Measurements from ENCODE around the gene TMEM234. TPM values are rescaled to one million over a fixed set of nuclear protein-coding genes. Genes with fewer than 3 reads are reported as not detected.

Gene TMEM234
- total and polyA plus RNA-seq, 2 of the 13 experiments (the other 11 are each of a cell fraction or from before 2014, with no cell fraction given) = 6.1 to 9.0 TPM

DNA sequence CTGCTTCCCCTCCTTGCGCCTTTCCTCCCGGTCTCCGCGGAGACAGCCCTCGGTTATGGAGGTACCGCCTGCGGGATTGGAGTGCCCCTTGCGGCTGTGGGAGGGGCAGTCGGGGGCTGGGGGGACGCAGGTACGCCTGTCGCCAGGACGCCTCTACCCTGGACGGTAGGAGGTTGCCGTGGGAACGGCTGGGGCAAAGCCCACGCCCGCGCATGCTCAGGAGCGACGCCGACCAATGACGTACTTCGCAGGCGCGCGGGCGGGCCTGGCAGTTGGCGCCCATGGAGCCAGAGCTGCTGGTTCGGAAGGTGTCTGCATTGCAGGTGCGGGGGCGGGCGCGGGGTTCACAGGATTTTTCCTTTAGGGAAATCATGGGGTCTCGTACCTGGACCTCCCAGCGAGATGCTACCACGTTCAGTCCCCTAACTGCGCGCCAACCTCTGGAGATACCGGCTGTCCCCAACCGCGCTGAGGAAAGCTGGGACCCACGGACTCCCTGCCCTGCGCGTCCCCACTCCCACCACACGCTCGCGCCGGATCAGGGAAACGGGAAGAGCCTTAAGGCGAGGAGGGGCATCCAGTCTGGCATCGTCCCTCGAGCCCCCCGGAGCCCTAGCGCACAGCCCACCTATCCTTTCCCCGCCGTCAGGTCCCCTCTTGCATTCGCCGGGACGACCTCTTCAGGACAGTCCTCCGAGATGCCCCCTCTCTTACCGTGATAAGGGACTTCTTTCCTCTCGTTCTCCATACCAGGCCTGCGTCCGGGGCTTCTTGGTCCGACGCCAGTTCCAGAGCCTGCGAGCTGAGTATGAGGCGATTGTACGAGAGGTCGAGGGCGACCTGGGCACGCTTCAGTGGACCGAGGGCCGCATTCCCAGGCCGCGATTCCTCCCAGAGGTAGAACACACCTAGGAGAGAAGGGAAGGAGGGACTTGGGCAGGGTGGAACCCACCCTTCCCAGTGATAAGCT lies 16.5 kb downstream of the TMEM234 start, which contains the start of gene IQCC (continued):
- TF ChIP-seq, protein P1, sequence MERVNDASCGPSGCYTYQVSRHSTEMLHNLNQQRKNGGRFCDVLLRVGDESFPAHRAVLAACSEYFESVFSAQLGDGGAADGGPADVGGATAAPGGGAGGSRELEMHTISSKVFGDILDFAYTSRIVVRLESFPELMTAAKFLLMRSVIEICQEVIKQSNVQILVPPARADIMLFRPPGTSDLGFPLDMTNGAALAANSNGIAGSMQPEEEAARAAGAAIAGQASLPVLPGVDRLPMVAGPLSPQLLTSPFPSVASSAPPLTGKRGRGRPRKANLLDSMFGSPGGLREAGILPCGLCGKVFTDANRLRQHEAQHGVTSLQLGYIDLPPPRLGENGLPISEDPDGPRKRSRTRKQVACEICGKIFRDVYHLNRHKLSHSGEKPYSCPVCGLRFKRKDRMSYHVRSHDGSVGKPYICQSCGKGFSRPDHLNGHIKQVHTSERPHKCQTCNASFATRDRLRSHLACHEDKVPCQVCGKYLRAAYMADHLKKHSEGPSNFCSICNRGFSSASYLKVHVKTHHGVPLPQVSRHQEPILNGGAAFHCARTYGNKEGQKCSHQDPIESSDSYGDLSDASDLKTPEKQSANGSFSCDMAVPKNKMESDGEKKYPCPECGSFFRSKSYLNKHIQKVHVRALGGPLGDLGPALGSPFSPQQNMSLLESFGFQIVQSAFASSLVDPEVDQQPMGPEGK (CRISPR knock-in tag; IDR thresholded peaks at IDR 0.05) = peak; percentile 94
- TF ChIP-seq, protein P2, sequence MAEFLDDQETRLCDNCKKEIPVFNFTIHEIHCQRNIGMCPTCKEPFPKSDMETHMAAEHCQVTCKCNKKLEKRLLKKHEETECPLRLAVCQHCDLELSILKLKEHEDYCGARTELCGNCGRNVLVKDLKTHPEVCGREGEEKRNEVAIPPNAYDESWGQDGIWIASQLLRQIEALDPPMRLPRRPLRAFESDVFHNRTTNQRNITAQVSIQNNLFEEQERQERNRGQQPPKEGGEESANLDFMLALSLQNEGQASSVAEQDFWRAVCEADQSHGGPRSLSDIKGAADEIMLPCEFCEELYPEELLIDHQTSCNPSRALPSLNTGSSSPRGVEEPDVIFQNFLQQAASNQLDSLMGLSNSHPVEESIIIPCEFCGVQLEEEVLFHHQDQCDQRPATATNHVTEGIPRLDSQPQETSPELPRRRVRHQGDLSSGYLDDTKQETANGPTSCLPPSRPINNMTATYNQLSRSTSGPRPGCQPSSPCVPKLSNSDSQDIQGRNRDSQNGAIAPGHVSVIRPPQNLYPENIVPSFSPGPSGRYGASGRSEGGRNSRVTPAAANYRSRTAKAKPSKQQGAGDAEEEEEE (CRISPR knock-in tag; IDR thresholded peaks at IDR 0.05; ENCODE audit: borderline replicate concordance) = no peak
- TF ChIP-seq, protein P3, sequence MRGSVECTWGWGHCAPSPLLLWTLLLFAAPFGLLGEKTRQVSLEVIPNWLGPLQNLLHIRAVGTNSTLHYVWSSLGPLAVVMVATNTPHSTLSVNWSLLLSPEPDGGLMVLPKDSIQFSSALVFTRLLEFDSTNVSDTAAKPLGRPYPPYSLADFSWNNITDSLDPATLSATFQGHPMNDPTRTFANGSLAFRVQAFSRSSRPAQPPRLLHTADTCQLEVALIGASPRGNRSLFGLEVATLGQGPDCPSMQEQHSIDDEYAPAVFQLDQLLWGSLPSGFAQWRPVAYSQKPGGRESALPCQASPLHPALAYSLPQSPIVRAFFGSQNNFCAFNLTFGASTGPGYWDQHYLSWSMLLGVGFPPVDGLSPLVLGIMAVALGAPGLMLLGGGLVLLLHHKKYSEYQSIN (CRISPR knock-in tag; IDR thresholded peaks at IDR 0.05; ENCODE audit: borderline replicate concordance) = peak; percentile 44; the same call in 1 of the 2 replicates
- no peak for TF ChIP-seq ZNF496 (CRISPR knock-in tag; IDR thresholded peaks at IDR 0.05; ENCODE audit: insufficient replicate concordance)
- TF ChIP-seq, protein P4, sequence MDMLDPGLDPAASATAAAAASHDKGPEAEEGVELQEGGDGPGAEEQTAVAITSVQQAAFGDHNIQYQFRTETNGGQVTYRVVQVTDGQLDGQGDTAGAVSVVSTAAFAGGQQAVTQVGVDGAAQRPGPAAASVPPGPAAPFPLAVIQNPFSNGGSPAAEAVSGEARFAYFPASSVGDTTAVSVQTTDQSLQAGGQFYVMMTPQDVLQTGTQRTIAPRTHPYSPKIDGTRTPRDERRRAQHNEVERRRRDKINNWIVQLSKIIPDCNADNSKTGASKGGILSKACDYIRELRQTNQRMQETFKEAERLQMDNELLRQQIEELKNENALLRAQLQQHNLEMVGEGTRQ (IDR thresholded peaks at IDR 0.05; ENCODE audit: low read depth, low read length) = no peak
- TF ChIP-seq, protein P4 (CRISPR knock-in tag; IDR thresholded peaks at IDR 0.05; ENCODE audit: borderline replicate concordance) = no peak
- no peak for TF ChIP-seq ZKSCAN5 (CRISPR knock-in tag; IDR thresholded peaks at IDR 0.05)
- TF ChIP-seq, protein P5, sequence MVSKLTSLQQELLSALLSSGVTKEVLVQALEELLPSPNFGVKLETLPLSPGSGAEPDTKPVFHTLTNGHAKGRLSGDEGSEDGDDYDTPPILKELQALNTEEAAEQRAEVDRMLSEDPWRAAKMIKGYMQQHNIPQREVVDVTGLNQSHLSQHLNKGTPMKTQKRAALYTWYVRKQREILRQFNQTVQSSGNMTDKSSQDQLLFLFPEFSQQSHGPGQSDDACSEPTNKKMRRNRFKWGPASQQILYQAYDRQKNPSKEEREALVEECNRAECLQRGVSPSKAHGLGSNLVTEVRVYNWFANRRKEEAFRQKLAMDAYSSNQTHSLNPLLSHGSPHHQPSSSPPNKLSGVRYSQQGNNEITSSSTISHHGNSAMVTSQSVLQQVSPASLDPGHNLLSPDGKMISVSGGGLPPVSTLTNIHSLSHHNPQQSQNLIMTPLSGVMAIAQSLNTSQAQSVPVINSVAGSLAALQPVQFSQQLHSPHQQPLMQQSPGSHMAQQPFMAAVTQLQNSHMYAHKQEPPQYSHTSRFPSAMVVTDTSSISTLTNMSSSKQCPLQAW (CRISPR knock-in tag; IDR thresholded peaks at IDR 0.05) = peak; percentile 41
- no peak for TF ChIP-seq ZNF292 (CRISPR knock-in tag; IDR thresholded peaks at IDR 0.05; ENCODE audit: borderline replicate concordance, low read depth)
- peak; percentile 30; the same call in 1 of the 2 replicates for TF ChIP-seq HCFC1 (IDR thresholded peaks at IDR 0.05; ENCODE audit: low read depth, low read length)
- TF ChIP-seq NFE2 (CRISPR knock-in tag; IDR thresholded peaks at IDR 0.05) = no peak
- no peak for TF ChIP-seq ZBTB3 (CRISPR knock-in tag; IDR thresholded peaks at IDR 0.05; ENCODE audit: borderline replicate concordance, low read depth)
- no peak for TF ChIP-seq ZBTB42 (CRISPR knock-in tag; IDR thresholded peaks at IDR 0.05)
- 0 out of 2 replicates have a peak, but pooled peaks have one; percentile 60 for TF ChIP-seq ZNF614 (CRISPR knock-in tag; IDR thresholded peaks at IDR 0.05; ENCODE audit: borderline replicate concordance)
- no peak for TF ChIP-seq ZNF709 (CRISPR knock-in tag; IDR thresholded peaks at IDR 0.05)
- 0 out of 2 replicates have a peak, but pooled peaks have one; percentile 70 for TF ChIP-seq ZFP36L1 (CRISPR knock-in tag; IDR thresholded peaks at IDR 0.05)
- peak; percentile 41; the same call in 1 of the 2 replicates for TF ChIP-seq ETV6 (CRISPR knock-in tag; conservative IDR thresholded peaks at IDR 0.05)
